ENCODE measurements around the gene TANGO2. TPM values are rescaled to one million over a fixed set of nuclear protein-coding genes. Genes with fewer than 3 reads are reported as not detected.
A peak's percentile ranks its signal among the peaks of the same experiment; 100 is the strongest.

TANGO2 gene
- total and polyA plus RNA-seq, 9 of the 15 experiments (the other 6 are each of a cell fraction or from before 2014, with no cell fraction given) = 15.5 to 94.9 (median 70.1) TPM

GRCh38 chr22:19975707-19976035 is 45.2 kb upstream of the TANGO2 start (continued):
- TF ChIP-seq CHD7 (IDR thresholded peaks at IDR 0.05; ENCODE audit: low read depth, low read length) = no peak
- TF ChIP-seq ZNF668 (CRISPR knock-in tag; IDR thresholded peaks at IDR 0.05) = no peak
- TF ChIP-seq POLR2A (conservative IDR thresholded peaks at IDR 0.05) = 0 out of 2 replicates have a peak, but pooled peaks have one; percentile 35
- no peak for TF ChIP-seq NFATC3 (IDR thresholded peaks at IDR 0.05)
- TF ChIP-seq HDAC3 (IDR thresholded peaks at IDR 0.05; ENCODE audit: borderline replicate concordance, partially characterized antibody) = no peak
- TF ChIP-seq RNF2 (IDR thresholded peaks at IDR 0.05) = no peak
- no peak for TF ChIP-seq ZNF707 (CRISPR knock-in tag; conservative IDR thresholded peaks at IDR 0.05)
- TF ChIP-seq CREB3 (tag; conservative IDR thresholded peaks at IDR 0.05; ENCODE audit: low read depth) = no peak
- TF ChIP-seq OTX1 (CRISPR knock-in tag; IDR thresholded peaks at IDR 0.05) = 0 out of 2 replicates have a peak, but pooled peaks have one; percentile 0
- TF ChIP-seq ZNF561 (CRISPR knock-in tag; conservative IDR thresholded peaks at IDR 0.05) = no peak
- no peak for TF ChIP-seq ZNF644 (tag; IDR thresholded peaks at IDR 0.05; ENCODE audit: low read depth)
- no peak for TF ChIP-seq CHAMP1 (IDR thresholded peaks at IDR 0.05)
- TF ChIP-seq HNRNPK (IDR thresholded peaks at IDR 0.05; ENCODE audit: low read depth, low read length, poor library complexity, severe bottlenecking) = no peak
- TF ChIP-seq RAD51 (IDR thresholded peaks at IDR 0.05; ENCODE audit: borderline replicate concordance, low read depth) = no peak
- TF ChIP-seq MTF1 (CRISPR knock-in tag; IDR thresholded peaks at IDR 0.05; ENCODE audit: borderline replicate concordance) = 0 out of 2 replicates have a peak, but pooled peaks have one; percentile 59
- TF ChIP-seq ZKSCAN3 (CRISPR knock-in tag; IDR thresholded peaks at IDR 0.05) = no peak

Measured in K562 (cell line).